ENCODE results near the gene TMEM179.
"Not testable (repeated sequence)": the region's sequence is repeated elsewhere in the genome, so short reads cannot be mapped to it uniquely, and the experiment has no call there.

- TF ChIP-seq CTCF, POLR2A (IDR thresholded peaks at IDR 0.05): not testable (repeated sequence)
Observed at GRCh38 chr14:104636846-104637545, 32.4 kb upstream of the TMEM179 start.

All from esophagus squamous epithelium (tissue), 4 donors.